Lung (tissue), 12 donors: ENCODE data around the gene STAC2. TPM values are rescaled to one million over a fixed set of nuclear protein-coding genes. Genes with fewer than 3 reads are reported as not detected.

ENCODE experiments used
- ATAC-seq: fragments of 200-7000 bp; cut with Tn5 transposase; one replicate; pipeline ENCODE4 v1.9.1; 2020; ENCODE audit warnings: moderate number of reproducible peaks; ENCODE audit not compliant: insufficient read depth, low FRiP score
- DNase-seq, 3 donors: peaks; one replicate each; pipeline ENCODE4 v3.0.0-alpha.2; 2013 to 2017
- H3K27ac ChIP-seq, 2 donors: one replicate each; pipeline ENCODE4 v1.5.1; 2013; ENCODE audit warnings: mild to moderate bottlenecking in 2 of 2, moderate library complexity in 2 of 2, control low read depth in 1 of 2, inconsistent platforms in 1 of 2, low read depth in 1 of 2, low read length in 1 of 2
- H3K27me3 ChIP-seq, 3 donors: one replicate each; pipeline ENCODE4 v1.5.1; 2013; ENCODE audit warnings: low read length in 2 of 3; ENCODE audit not compliant: control insufficient read depth in 3 of 3, insufficient read depth in 3 of 3
- H3K36me3 ChIP-seq, 4 donors: one replicate each; pipeline ENCODE4 v1.5.1; 2013; ENCODE audit warnings: low read length in 4 of 4, mild to moderate bottlenecking in 1 of 4, moderate library complexity in 1 of 4; ENCODE audit not compliant: control insufficient read depth in 4 of 4, insufficient read depth in 4 of 4
- H3K4me1 ChIP-seq, 5 donors: one replicate each; pipeline ENCODE4 v1.5.1; 2013; ENCODE audit warnings: low read length in 5 of 5, mild to moderate bottlenecking in 2 of 5, moderate library complexity in 1 of 5; ENCODE audit not compliant: control insufficient read depth in 5 of 5, insufficient read depth in 5 of 5
- H3K4me3 ChIP-seq: one replicate; pipeline ENCODE4 v1.5.1; 2013; ENCODE audit warnings: mild to moderate bottlenecking, control low read depth, moderate library complexity
- H3K9ac ChIP-seq, 2 donors: one replicate each; pipeline ENCODE4 v1.5.1; 2013; ENCODE audit warnings: low read length in 2 of 2, control low read depth in 1 of 2; ENCODE audit not compliant: insufficient read depth in 1 of 2
- H3K9me3 ChIP-seq, 4 donors: one replicate each; pipeline ENCODE4 v1.5.1; 2013; ENCODE audit warnings: low read length in 3 of 4, mild to moderate bottlenecking in 1 of 4, moderate library complexity in 1 of 4; ENCODE audit not compliant: control insufficient read depth in 4 of 4, insufficient read depth in 3 of 4
- CTCF ChIP-seq: IDR thresholded peaks from 2 replicates; pipeline ENCODE4 v1.5.1; 2012; ENCODE audit warnings: mild to moderate bottlenecking; ENCODE audit errors: control extremely low read depth, extremely low read depth
- WGBS, 2 donors: extraction: QIAGEN DNeasy Blood & Tissue Kit; methylation state at CpG; one replicate each; pipeline ENCODE4 v1.1.7; 2013; 5-methylcytosine and 5-hydroxymethylcytosine counted together
- polyA plus RNA-seq, 2 donors: library from polyadenylated mRNA; stranded (reverse); fragments of 200-250 nt; gene quantifications; one replicate each; pipeline ENCODE4 v1.2.1, GENCODE V29; 2013
- total RNA-seq, 2 donors: library from RNA; depleted of rRNA in 1 of 2; stranded (reverse); fragments of >200 nt in 1 of 2; gene quantifications; one replicate each; pipeline ENCODE4 v1.2.1, GENCODE V29; 2014 to 2021
- donor health status: control.
- donor health status: control.
- donor health status: Bipolar disorder and iron deficiency.
- donor health status: healthy.
- donor health status: DM: yes; HTN: yes; CAD: no.

The STAC2 gene
- total and polyA plus RNA-seq, 4 donors, result 0.26 to 1.7 (median 0.42) TPM; not detected in 1

GRCh38 chr17:39177256-39177655 is 48.5 kb downstream of the STAC2 start:
- no peak overlapping the region for H3K9ac ChIP-seq
- no peak overlapping the region for H3K27ac ChIP-seq
- ATAC-seq, result no peak
- H3K27me3 ChIP-seq, result no peaks in the 10 kb centered on the region
- no peak for DNase-seq
- H3K4me3 ChIP-seq, result no peak overlapping the region
- no peaks in the 10 kb centered on the region for H3K9me3 ChIP-seq
- H3K36me3 ChIP-seq, result peaks cover 0 to 22% (median 7%) of the 10 kb centered on the region in 4 donors
- 91 to 94% methylated on average over 12 of the region's 12 CpGs for WGBS, 2 donors
- no peak for TF ChIP-seq CTCF
- no peaks in the 10 kb centered on the region for H3K4me1 ChIP-seq

- TF ChIP-seq CTCF, result no peak
- no peaks in the 10 kb centered on the region for H3K4me1 ChIP-seq
- no peak overlapping the region for H3K27ac ChIP-seq
- no peak for ATAC-seq
- no peak overlapping the region for H3K4me3 ChIP-seq
- H3K27me3 ChIP-seq, result no peaks in the 10 kb centered on the region
- DNase-seq, result no peak
- WGBS, 2 donors, result 54 to 72% methylated on average over 10 of the region's 10 CpGs
- no peaks in the 10 kb centered on the region for H3K9me3 ChIP-seq
- peaks cover 0 to 18% (median 7%) of the 10 kb centered on the region in 4 donors for H3K36me3 ChIP-seq
- no peak overlapping the region for H3K9ac ChIP-seq
These were observed 50.1 kb downstream of the STAC2 start for GRCh38 chr17:39175695-39176093.

- Histone ChIP-seq H3K4me1 (no peaks in the 10 kb centered on the region), H3K4me3 (no peak overlapping the region), H3K27ac (no peak overlapping the region), H3K36me3 (peaks cover 0 to 18% (median 7%) of the 10 kb centered on the region in 4 donors), H3K9ac (no peak overlapping the region), H3K9me3 (no peaks in the 10 kb centered on the region), H3K27me3 (no peaks in the 10 kb centered on the region)
- DNase-seq (peak; percentile 78 to 80 (median 79)), ATAC-seq (no peak)
- TF ChIP-seq CTCF, result peak; percentile 48
- WGBS, 2 donors, result 53 to 65% methylated on average over 35 of the region's 35 CpGs
These were observed 50.6 kb downstream of the STAC2 start for GRCh38 chr17:39174920-39175694.
